ENCODE data around the gene FBXW5. TPM values are rescaled to one million over a fixed set of nuclear protein-coding genes. Genes with fewer than 3 reads are reported as not detected.

The FBXW5 gene
- total RNA-seq, 1 experiment from 2014 or later: 88.0 TPM

DNA sequence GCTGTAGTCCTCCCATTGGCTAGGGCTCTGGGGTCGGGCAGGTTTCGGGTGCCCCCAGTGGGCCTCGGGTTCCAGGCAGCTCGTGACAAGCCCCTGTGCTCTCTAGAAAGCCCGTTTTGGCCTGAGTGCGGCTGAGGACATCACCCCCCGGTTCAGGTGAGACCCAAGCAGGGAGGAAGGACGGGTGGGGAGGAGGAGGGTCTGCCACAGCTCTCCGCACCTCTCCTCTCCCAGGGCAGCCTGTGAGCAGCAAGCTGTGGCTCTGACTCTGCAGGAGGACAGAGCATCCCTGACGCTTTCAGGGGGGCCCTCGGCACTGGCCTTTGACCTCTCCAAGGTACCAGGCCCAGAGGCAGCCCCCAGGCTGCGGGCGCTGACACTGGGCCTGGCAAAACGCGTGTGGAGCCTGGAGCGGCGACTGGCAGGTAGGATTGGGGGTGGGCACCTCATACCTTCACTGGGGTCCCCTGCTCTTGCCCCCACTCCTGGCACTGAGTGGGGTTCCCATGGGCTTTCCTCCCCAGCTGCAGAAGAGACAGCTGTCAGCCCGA is 48.4 kb upstream of the FBXW5 start:
- intact Hi-C loops (cut with micrococcal nuclease): loop anchor here (1.0 kb wide), 1 partner anchor 45 kb away; no protein-coding TSS in a partner anchor
- H3K36me3 ChIP-seq (ENCODE audit: control insufficient read depth in 1 of 2, insufficient read depth in 2 of 2, low read length in 2 of 2): peaks cover 0 to 12% of the 10 kb centered on the region in 2 experiments; a peak in 2 of 4 replicates
- peak overlapping the region; percentile 95 for H3K27ac ChIP-seq (ENCODE audit: low read depth, low read length)
- DNase-seq (ENCODE audit: low read depth, low spot score) (no peak), ATAC-seq (no peak)
- no peaks in the 10 kb centered on the region; a peak in 1 of 4 replicates for H3K9me3 ChIP-seq (ENCODE audit: control insufficient read depth in 1 of 2, insufficient read depth in 1 of 2, low read depth in 1 of 2, low read length in 2 of 2)
- H3K4me1 ChIP-seq (ENCODE audit: control insufficient read depth in 1 of 2, insufficient read depth in 2 of 2, low read length in 2 of 2): peaks cover 41 to 55% of the 10 kb centered on the region in 2 experiments
- no peaks in the 10 kb centered on the region for H3K27me3 ChIP-seq (ENCODE audit: insufficient read depth, low read length)
- H4K20me1 ChIP-seq (ENCODE audit: insufficient read depth): no peaks in the 10 kb centered on the region
- H3K4me3 ChIP-seq (replicated peaks in 1 of 2; ENCODE audit: low read depth in 1 of 2, low read length in 2 of 2): peak overlapping the region; percentile 88 to 99
- peak overlapping the region; percentile 97 for H3K9ac ChIP-seq (ENCODE audit: low read length)
- ChIA-PET CTCF (interaction anchor here (0.9 to 1.4 kb wide), 2 partner anchors 10 to 150 kb away, joined by 3 to 4 read pairs; partner anchors contain the start of gene AJM1), RAD21 (ENCODE audit: low non-redundant PET in 1 of 2, low total read pairs in 2 of 2, uncharacterized antibody in 2 of 2, unreplicated experiment in 2 of 2) (interaction anchor here (1.3 kb wide), 2 partner anchors 45 kb away, joined by 3 to 4 read pairs; no protein-coding TSS in a partner anchor), POLR2A (interaction anchor here (1.0 to 1.7 kb wide), 4 partner anchors 9 to 248 kb away, joined by 3 to 19 read pairs (median 8); partner anchors contain the start of gene TUBB4B)
- peaks cover 20% of the 10 kb centered on the region for H3K79me2 ChIP-seq (ENCODE audit: insufficient read depth, low read length)
- H3K4me2 ChIP-seq (ENCODE audit: low read length): peak overlapping the region; percentile 99
- H3K9me2 ChIP-seq (ENCODE audit: insufficient read depth): no peaks in the 10 kb centered on the region
- no TSS peak for BruUV-seq (replicated peaks)
- H2AFZ ChIP-seq (ENCODE audit: low read depth, low read length, poor library complexity, severe bottlenecking): no peak overlapping the region
- TF ChIP-seq POLR2AphosphoS5 (IDR thresholded peaks at IDR 0.05; ENCODE audit: low read depth, low read length): no peak; the same call in 1 of the 2 replicates
- TF ChIP-seq ZFX (IDR thresholded peaks at IDR 0.05): peak; percentile 6; the same call in 1 of the 2 replicates
- TF ChIP-seq ELF1 (IDR thresholded peaks at IDR 0.05; ENCODE audit: borderline replicate concordance, low read depth): no peak

GRCh38 chr9:136991993-136992818 is 47.7 kb upstream of the FBXW5 start, which contains the start of gene PAXX:
TSS of gene PAXX (plus strand) at chr9:136992422. CDS start at chr9:136992444, 22 bp downstream.
- Histone ChIP-seq H3K36me3 (ENCODE audit: control insufficient read depth in 1 of 2, insufficient read depth in 2 of 2, low read length in 2 of 2) (peaks cover 0 to 12% of the 10 kb centered on the region in 2 experiments; a peak in 2 of 4 replicates), H3K79me2 (ENCODE audit: insufficient read depth, low read length) (peaks cover 20% of the 10 kb centered on the region), H3K27ac (ENCODE audit: low read depth, low read length) (peak within 1 kb of the TSS; percentile 95), H2AFZ (ENCODE audit: low read depth, low read length, poor library complexity, severe bottlenecking) (no peak within 1 kb of the TSS), H3K9me3 (ENCODE audit: control insufficient read depth in 1 of 2, insufficient read depth in 1 of 2, low read depth in 1 of 2, low read length in 2 of 2) (no peaks in the 10 kb centered on the region; a peak in 1 of 4 replicates), H3K4me2 (ENCODE audit: low read length) (peak within 1 kb of the TSS; percentile 99), H4K20me1 (ENCODE audit: insufficient read depth) (no peaks in the 10 kb centered on the region), H3K9ac (ENCODE audit: low read length) (peak within 1 kb of the TSS; percentile 97), H3K27me3 (ENCODE audit: insufficient read depth, low read length) (no peaks in the 10 kb centered on the region), H3K4me1 (ENCODE audit: control insufficient read depth in 1 of 2, insufficient read depth in 2 of 2, low read length in 2 of 2) (peaks cover 34 to 48% of the 10 kb centered on the region in 2 experiments), H3K4me3 (replicated peaks in 1 of 2; ENCODE audit: low read depth in 1 of 2, low read length in 2 of 2) (peak within 1 kb of the TSS; percentile 88 to 99), H3K9me2 (ENCODE audit: insufficient read depth) (no peaks in the 10 kb centered on the region)
- TF ChIP-seq POLR2AphosphoS5 (IDR thresholded peaks at IDR 0.05; ENCODE audit: low read depth, low read length) (peak; percentile 67), POLR2A (IDR thresholded peaks at IDR 0.05; ENCODE audit: borderline replicate concordance, extremely low read depth, insufficient read depth, insufficient read length) (peak; percentile 19), JUND (IDR thresholded peaks at IDR 0.05) (no peak), ZBTB33 (IDR thresholded peaks at IDR 0.05; ENCODE audit: extremely low read depth, insufficient replicate concordance, low read length) (no peak), ZFX (IDR thresholded peaks at IDR 0.05) (peak; percentile 83; the same call in 1 of the 2 replicates), TCF7L2 (IDR thresholded peaks at IDR 0.05; ENCODE audit: borderline replicate concordance, extremely low read depth, insufficient read depth, insufficient read length) (no peak), FOSL1 (IDR thresholded peaks at IDR 0.05; ENCODE audit: low read depth) (no peak)
- POLR2A ChIA-PET: interaction anchor here (0.6 to 1.7 kb wide), 8 partner anchors 9 to 248 kb away, joined by 3 to 19 read pairs (median 6); partner anchors contain the start of genes MAN1B1 and TUBB4B
- RAD21 ChIA-PET (ENCODE audit: low non-redundant PET in 1 of 2, low total read pairs in 2 of 2, uncharacterized antibody in 2 of 2, unreplicated experiment in 2 of 2): interaction anchor here (1.3 kb wide), 2 partner anchors 44 kb away, joined by 3 to 4 read pairs; no protein-coding TSS in a partner anchor
- CTCF ChIA-PET: interaction anchor here (0.6 to 1.4 kb wide), 10 partner anchors 10 to 637 kb away, joined by 3 to 9 read pairs (median 4); partner anchors contain the start of gene AJM1
- intact Hi-C loops (cut with micrococcal nuclease): loop anchor here (1.0 kb wide), 1 partner anchor 44 kb away; no protein-coding TSS in a partner anchor
- TSS peak; percentile 89 for BruUV-seq (replicated peaks)
- DNase-seq (ENCODE audit: low read depth, low spot score) (peak; percentile 81), ATAC-seq (peak; percentile 75)

Data from HCT116 (cell line).